Adrenal gland (tissue), 12 donors: ENCODE results near the gene TMEM170A. TPM values are rescaled to one million over a fixed set of nuclear protein-coding genes. Genes with fewer than 3 reads are reported as not detected.

Experiments
- DNase-seq, 7 donors: peaks; one replicate each; pipeline ENCODE4 v3.0.0-alpha.2; 2019 to 2020
- H3K27ac ChIP-seq, 5 donors: fragments of 200-600 bp; sonication (generic) in 4 of 5; 1 replicate in 3 of 5; 2 replicates in 2 of 5; pipeline versions ENCODE4 v1.5.1 to v1.8.0; 2016 to 2020; ENCODE audit warnings: mild to moderate bottlenecking in 1 of 5
- H3K27me3 ChIP-seq: fragments of 200-600 bp; 2 replicates; pipeline ENCODE4 v1.8.0; 2021
- H3K36me3 ChIP-seq, 2 donors: fragments of 200-600 bp; replicated peaks in 1 of 2; 1 replicate in 1 of 2; 2 replicates in 1 of 2; pipeline versions ENCODE4 v1.5.1 to v1.8.0; 2018 to 2022
- H3K4me1 ChIP-seq, 2 donors: fragments of 200-600 bp; replicated peaks in 1 of 2; 1 replicate in 1 of 2; 2 replicates in 1 of 2; pipeline versions ENCODE4 v1.5.1 to v1.8.0; 2018 to 2021
- H3K4me3 ChIP-seq, 4 donors: fragments of 200-600 bp; sonication (generic) in 3 of 4; one replicate each; pipeline ENCODE4 v1.5.1; 2016 to 2018
- H3K9me3 ChIP-seq, 3 donors: fragments of 200-600 bp; sonication (generic) in 1 of 3; replicated peaks in 1 of 3; 1 replicate in 2 of 3; 2 replicates in 1 of 3; pipeline versions ENCODE4 v1.5.1 to v1.8.0; 2016 to 2021
- POLR2A ChIP-seq, 2 donors: fragments of 450-650 bp; IDR thresholded peaks; one replicate each; pipeline ENCODE4 v1.6.1; 2017; ENCODE audit warnings: antibody characterized with exemption in 2 of 2, mild to moderate bottlenecking in 2 of 2, moderate library complexity in 1 of 2
- WGBS, 4 donors: extraction: QIAGEN DNeasy Blood & Tissue Kit in 2 of 4; methylation state at CpG; one replicate each; pipeline versions ENCODE4 v1.1.5 to v1.1.7; 2013 to 2017; 5-methylcytosine and 5-hydroxymethylcytosine counted together
- intact Hi-C, 2 donors: fragments of 100-400 bp; cut with DNase I; formaldehyde crosslinking; loops; one replicate each; pipeline versions ENCODE4 v1.14.1 to v1.15.0; 2022 to 2023
- polyA plus RNA-seq, 3 donors: library from polyadenylated mRNA; stranded (reverse); fragments of 200-250 nt in 2 of 3; fragments of 350-450 nt in 1 of 3; fragmentation: Illumina TruSeq in 1 of 3; extraction: RNeasy Lipid Tissue Mini Kit (QIAGEN cat#74804) in 1 of 3; gene quantifications; one replicate each; pipeline ENCODE4 v1.2.3, GENCODE V29; 2013 to 2014
- total RNA-seq, 9 donors: library from RNA; depleted of rRNA in 4 of 9; stranded (reverse); fragments of >200 nt in 4 of 9; fragments of 120-200 nt in 1 of 9; fragmentation: NEBNext Ultra II Directional in 1 of 9; extraction: Animal tissue kit (Norgen Biotek cat#: 25700) in 1 of 9; gene quantifications; one replicate each; pipeline versions ENCODE4 v1.1.0 to v1.2.4, GENCODE V29; 2013 to 2023
- TF ChIP-seq, protein P1 (sequence below), 6 experiments: fragments of 450-650 bp in 4 of 6; fragments of 200-600 bp in 2 of 6; sonication (generic) in 1 of 6; IDR thresholded peaks; 1 replicate in 5 of 6; 2 replicates in 1 of 6; pipeline versions ENCODE4 v1.5.1 to v1.8.0; 2016 to 2021; ENCODE audit warnings: antibody characterized with exemption in 6 of 6, mild to moderate bottlenecking in 2 of 6, moderate library complexity in 1 of 6
- donor health status: healthy with polysubstance abuse.
- donor health status: Bipolar disorder and iron deficiency.
- donor health status: DM: yes; HTN: yes; CAD: no.
- donor health status: DM: no; HTN: no; CAD: no.
- donor health status: DM: no; HTN: no; CAD: no.
- donor health status: DM: yes; HTN: yes; CAD: no.

Gene TMEM170A
- total and polyA plus RNA-seq, 12 donors: 5.4 to 40.7 (median 22.4) TPM

DNA sequence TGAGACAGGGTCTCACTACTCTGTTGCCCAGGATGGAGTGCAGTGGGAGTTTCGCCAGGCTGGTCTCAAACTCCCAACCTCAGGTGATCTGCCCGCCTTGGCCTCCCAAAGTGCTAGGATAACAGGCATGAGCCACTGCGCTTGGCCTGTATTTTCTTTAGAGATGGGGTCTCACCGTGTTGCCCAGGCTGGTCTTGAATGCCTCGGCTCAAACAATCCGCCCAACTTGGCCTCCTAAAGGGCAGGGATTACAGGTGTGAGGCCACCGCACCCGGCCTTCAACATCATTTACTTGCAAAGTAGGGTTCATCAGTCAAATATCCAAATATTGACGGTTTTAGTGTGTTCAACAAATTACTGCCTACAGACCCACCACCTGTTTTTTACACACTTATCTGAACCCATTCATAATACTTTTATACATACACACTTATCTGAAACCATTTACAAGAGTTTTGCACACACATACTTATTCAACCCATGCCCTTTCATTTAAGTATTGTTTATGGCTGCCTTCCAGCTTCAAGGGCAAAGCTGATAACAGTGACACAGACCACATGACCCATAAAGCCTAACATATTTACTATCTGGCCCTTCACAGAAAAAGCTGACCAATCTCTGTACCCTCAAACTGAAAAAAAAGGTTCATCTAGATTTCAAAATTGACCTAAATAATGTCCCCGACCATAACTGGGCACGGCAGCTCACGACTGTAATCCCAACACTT, 11.9 kb downstream of the TMEM170A start:
- H3K4me1 ChIP-seq: peaks cover 23 to 25% of the 10 kb centered on the region in 2 donors
- no peak for TF ChIP-seq POLR2A (IDR thresholded peaks at IDR 0.05)
- TF ChIP-seq, protein P1, sequence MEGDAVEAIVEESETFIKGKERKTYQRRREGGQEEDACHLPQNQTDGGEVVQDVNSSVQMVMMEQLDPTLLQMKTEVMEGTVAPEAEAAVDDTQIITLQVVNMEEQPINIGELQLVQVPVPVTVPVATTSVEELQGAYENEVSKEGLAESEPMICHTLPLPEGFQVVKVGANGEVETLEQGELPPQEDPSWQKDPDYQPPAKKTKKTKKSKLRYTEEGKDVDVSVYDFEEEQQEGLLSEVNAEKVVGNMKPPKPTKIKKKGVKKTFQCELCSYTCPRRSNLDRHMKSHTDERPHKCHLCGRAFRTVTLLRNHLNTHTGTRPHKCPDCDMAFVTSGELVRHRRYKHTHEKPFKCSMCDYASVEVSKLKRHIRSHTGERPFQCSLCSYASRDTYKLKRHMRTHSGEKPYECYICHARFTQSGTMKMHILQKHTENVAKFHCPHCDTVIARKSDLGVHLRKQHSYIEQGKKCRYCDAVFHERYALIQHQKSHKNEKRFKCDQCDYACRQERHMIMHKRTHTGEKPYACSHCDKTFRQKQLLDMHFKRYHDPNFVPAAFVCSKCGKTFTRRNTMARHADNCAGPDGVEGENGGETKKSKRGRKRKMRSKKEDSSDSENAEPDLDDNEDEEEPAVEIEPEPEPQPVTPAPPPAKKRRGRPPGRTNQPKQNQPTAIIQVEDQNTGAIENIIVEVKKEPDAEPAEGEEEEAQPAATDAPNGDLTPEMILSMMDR (IDR thresholded peaks at IDR 0.05): no peak

DNA sequence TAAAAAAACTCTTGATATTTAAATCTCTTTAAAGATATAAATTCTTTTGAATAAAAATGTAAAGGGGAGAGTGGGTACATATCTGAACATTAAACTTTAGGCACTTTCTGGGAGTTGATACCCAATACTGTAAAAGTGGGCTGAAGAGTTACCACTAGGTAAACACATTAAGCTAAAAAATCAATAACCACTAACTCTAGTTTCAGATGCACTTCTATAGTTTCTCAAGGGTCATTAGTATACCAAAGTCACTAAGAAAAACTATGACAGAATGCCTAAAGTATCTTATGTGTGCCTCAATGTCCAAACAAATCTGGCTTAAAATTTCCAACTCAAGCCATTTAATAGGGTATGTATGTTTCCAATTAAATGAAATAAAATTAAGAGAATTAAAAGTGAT, 18.1 kb downstream of the TMEM170A start:
- Histone ChIP-seq H3K4me1 (no peaks in the 10 kb centered on the region), H3K9me3 (no peaks in the 10 kb centered on the region), H3K36me3 (peaks cover 0 to 6% of the 10 kb centered on the region in 2 donors), H3K27ac (no peak overlapping the region), H3K4me3 (no peak overlapping the region), H3K27me3 (no peaks in the 10 kb centered on the region)
- intact Hi-C loops: no loop called here
- TF ChIP-seq, protein P1 (IDR thresholded peaks at IDR 0.05): no peak
- no peak for TF ChIP-seq POLR2A (IDR thresholded peaks at IDR 0.05)
- no peak for DNase-seq

More for the DNA sequence above, 11.9 kb downstream of the TMEM170A start:
- peak in 2 of 7 donors; percentile 36 to 42 for DNase-seq
- H3K36me3 ChIP-seq: peaks cover 0 to 6% of the 10 kb centered on the region in 2 donors
- peak overlapping the region in 3 of 5 donors; percentile 7 to 21 (median 13) for H3K27ac ChIP-seq
- 67 to 68% (median 67%) methylated on average over 11 to 12 of the region's 12 CpGs for WGBS, 4 donors
- no peak overlapping the region for H3K4me3 ChIP-seq
- intact Hi-C loops: no loop called here
- H3K27me3 ChIP-seq: no peaks in the 10 kb centered on the region
- H3K9me3 ChIP-seq: no peaks in the 10 kb centered on the region

DNA sequence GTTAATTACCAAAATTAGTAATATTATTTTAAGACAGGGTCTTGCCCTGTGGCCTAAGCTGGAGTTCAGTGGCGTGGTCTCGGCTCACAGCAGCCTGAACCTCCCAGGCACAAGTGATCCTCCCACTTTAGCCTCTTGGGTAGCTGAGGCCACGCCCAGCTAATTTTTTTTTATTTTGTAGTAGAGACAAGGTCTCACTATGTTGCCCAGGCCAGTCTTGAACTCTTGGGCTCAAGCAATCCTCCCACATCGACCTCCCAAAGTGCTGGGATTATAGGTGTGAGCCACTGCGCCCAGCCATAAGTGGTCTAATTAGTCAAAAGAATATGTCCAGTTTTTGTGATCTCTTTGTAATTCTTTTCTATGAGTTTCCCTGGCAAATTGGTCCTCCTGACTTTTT, 19.2 kb downstream of the TMEM170A start:
- no peaks in the 10 kb centered on the region for H3K4me1 ChIP-seq
- no peaks in the 10 kb centered on the region for H3K36me3 ChIP-seq
- H3K9me3 ChIP-seq: no peaks in the 10 kb centered on the region
- no peak overlapping the region for H3K27ac ChIP-seq
- DNase-seq: no peak
- H3K4me3 ChIP-seq: no peak overlapping the region
- 79 to 95% (median 88%) methylated on average over 4 to 5 of the region's 5 CpGs for WGBS, 4 donors
- intact Hi-C loops: no loop called here
- TF ChIP-seq, protein P1 (IDR thresholded peaks at IDR 0.05): no peak
- TF ChIP-seq POLR2A (IDR thresholded peaks at IDR 0.05): no peak
- no peaks in the 10 kb centered on the region for H3K27me3 ChIP-seq

DNA sequence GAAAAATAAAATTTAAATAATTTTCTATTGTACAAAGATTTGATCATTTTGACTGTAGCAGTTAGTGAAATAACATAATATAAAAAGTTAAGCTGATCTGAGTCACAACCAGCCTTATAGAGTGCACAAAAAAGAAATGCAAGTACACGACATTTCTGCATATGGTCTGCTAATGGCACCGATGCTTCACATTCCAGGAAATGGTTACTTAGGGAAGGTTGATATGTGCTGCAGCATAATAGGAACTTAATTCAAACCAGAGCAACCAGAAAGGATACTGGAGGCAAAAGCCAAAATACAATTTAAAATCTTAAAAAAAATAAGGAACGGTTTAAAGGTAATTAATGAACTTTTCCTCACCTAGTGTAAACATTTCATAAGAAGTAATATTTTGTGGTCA, 21.2 kb downstream of the TMEM170A start:
- Histone ChIP-seq H3K27me3 (no peaks in the 10 kb centered on the region), H3K4me1 (no peaks in the 10 kb centered on the region), H3K9me3 (no peaks in the 10 kb centered on the region), H3K4me3 (no peak overlapping the region), H3K27ac (no peak overlapping the region), H3K36me3 (no peaks in the 10 kb centered on the region)
- intact Hi-C loops: no loop called here
- no peak for DNase-seq
- WGBS, 4 donors: 80 to 86% (median 84%) methylated on average over 3 of the region's 3 CpGs
- TF ChIP-seq, protein P1 (IDR thresholded peaks at IDR 0.05): no peak
- no peak for TF ChIP-seq POLR2A (IDR thresholded peaks at IDR 0.05)
